Tibial nerve (tissue), 4 donors: ENCODE data around the gene TGM6.

Experiments
- EP300 ChIP-seq, 2 donors: sonication (generic); formaldehyde crosslinking; IDR thresholded peaks; one replicate each; pipeline ENCODE4 v1.6.1; 2017; ENCODE audit warnings: antibody characterized with exemption in 2 of 2, mild to moderate bottlenecking in 1 of 2
- POLR2A ChIP-seq, 2 donors: fragments of 450-650 bp; IDR thresholded peaks; one replicate each; pipeline ENCODE4 v1.6.1; 2017; ENCODE audit warnings: antibody characterized with exemption in 2 of 2, mild to moderate bottlenecking in 2 of 2, moderate library complexity in 2 of 2
- TF ChIP-seq, protein P1 (sequence below), 5 experiments: fragments of 200-600 bp in 3 of 5; fragments of 450-650 bp in 2 of 5; sonication (generic) in 3 of 5; IDR thresholded peaks; one replicate each; pipeline ENCODE4 v1.5.1; 2016 to 2019; ENCODE audit warnings: antibody characterized with exemption in 5 of 5, mild to moderate bottlenecking in 3 of 5, moderate library complexity in 2 of 5

GRCh38 chr20:2458919-2459499, 78.3 kb downstream of the TGM6 start:
- TF ChIP-seq POLR2A (IDR thresholded peaks at IDR 0.05): no peak
- TF ChIP-seq, protein P1, sequence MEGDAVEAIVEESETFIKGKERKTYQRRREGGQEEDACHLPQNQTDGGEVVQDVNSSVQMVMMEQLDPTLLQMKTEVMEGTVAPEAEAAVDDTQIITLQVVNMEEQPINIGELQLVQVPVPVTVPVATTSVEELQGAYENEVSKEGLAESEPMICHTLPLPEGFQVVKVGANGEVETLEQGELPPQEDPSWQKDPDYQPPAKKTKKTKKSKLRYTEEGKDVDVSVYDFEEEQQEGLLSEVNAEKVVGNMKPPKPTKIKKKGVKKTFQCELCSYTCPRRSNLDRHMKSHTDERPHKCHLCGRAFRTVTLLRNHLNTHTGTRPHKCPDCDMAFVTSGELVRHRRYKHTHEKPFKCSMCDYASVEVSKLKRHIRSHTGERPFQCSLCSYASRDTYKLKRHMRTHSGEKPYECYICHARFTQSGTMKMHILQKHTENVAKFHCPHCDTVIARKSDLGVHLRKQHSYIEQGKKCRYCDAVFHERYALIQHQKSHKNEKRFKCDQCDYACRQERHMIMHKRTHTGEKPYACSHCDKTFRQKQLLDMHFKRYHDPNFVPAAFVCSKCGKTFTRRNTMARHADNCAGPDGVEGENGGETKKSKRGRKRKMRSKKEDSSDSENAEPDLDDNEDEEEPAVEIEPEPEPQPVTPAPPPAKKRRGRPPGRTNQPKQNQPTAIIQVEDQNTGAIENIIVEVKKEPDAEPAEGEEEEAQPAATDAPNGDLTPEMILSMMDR (IDR thresholded peaks at IDR 0.05): no peak
- TF ChIP-seq EP300 (IDR thresholded peaks at IDR 0.05): no peak
